SK-N-SH treated with all-trans-retinoic acid at 6 μM for 48 hours (cell line): ENCODE results near the gene ALB.

Experiments
- ATAC-seq: fragments of 200-7000 bp; cut with Tn5 transposase; 3 replicates; pipeline ENCODE4 v1.9.1; 2020; ENCODE audit warnings: mild to moderate bottlenecking, moderate library complexity
- ARNTL ChIP-seq: fragments of 450-650 bp; formaldehyde crosslinking; IDR thresholded peaks from 2 replicates; pipeline ENCODE4 v1.5.0; 2020; ENCODE audit warnings: low read depth, mild to moderate bottlenecking, moderate library complexity, borderline replicate concordance
- BACH2 ChIP-seq: fragments of 250-450 bp; sonication (Bioruptor Pico); IDR thresholded peaks from 2 replicates; pipeline ENCODE4 v1.9.0; 2021; ENCODE audit warnings: mild to moderate bottlenecking, borderline replicate concordance
- CSDC2 ChIP-seq: fragments of 250-450 bp; sonication (Bioruptor Pico); IDR thresholded peaks from 2 replicates; pipeline ENCODE4 v1.5.0; 2020; ENCODE audit warnings: mild to moderate bottlenecking, moderate library complexity
- CSRNP3 ChIP-seq: fragments of 250-450 bp; sonication (Bioruptor Pico); IDR thresholded peaks from 2 replicates; pipeline ENCODE4 v1.5.1; 2021; ENCODE audit warnings: mild to moderate bottlenecking, moderate library complexity
- ESRRG ChIP-seq: fragments of 250-450 bp; sonication (Bioruptor Pico); IDR thresholded peaks from 2 replicates; pipeline ENCODE4 v1.6.1; 2021; ENCODE audit warnings: mild to moderate bottlenecking
- GLIS3 ChIP-seq: fragments of 250-450 bp; sonication (Bioruptor Pico); IDR thresholded peaks from 2 replicates; pipeline ENCODE4 v1.5.0; 2020; ENCODE audit warnings: mild to moderate bottlenecking, moderate library complexity
- ISL1 ChIP-seq: fragments of 250-450 bp; sonication (Bioruptor Pico); IDR thresholded peaks from 2 replicates; pipeline ENCODE4 v2.1.2; 2022; ENCODE audit warnings: mild to moderate bottlenecking, moderate library complexity
- OSR1 ChIP-seq: fragments of 250-450 bp; sonication (Bioruptor Pico); IDR thresholded peaks from 2 replicates; pipeline ENCODE4 v1.8.0; 2022; ENCODE audit warnings: moderate library complexity, mild to moderate bottlenecking, inconsistent platforms
- PATZ1 ChIP-seq: fragments of 250-450 bp; sonication (Bioruptor Pico); IDR thresholded peaks from 2 replicates; pipeline ENCODE4 v1.8.0; 2020; ENCODE audit warnings: mild to moderate bottlenecking, moderate library complexity, borderline replicate concordance
- POU6F1 ChIP-seq: fragments of 250-450 bp; sonication (Bioruptor Pico); IDR thresholded peaks from 2 replicates; pipeline ENCODE4 v1.8.0; 2021; ENCODE audit warnings: low read depth, mild to moderate bottlenecking, moderate library complexity, borderline replicate concordance
- PPARA ChIP-seq: fragments of 250-450 bp; sonication (Bioruptor Pico); IDR thresholded peaks from 2 replicates; pipeline ENCODE4 v1.5.0; 2020; ENCODE audit warnings: mild to moderate bottlenecking, borderline replicate concordance
- RARB ChIP-seq: fragments of 250-450 bp; sonication (Bioruptor Pico); IDR thresholded peaks from 2 replicates; pipeline ENCODE4 v1.8.0; 2021; ENCODE audit warnings: mild to moderate bottlenecking, moderate library complexity
- SNAI2 ChIP-seq: fragments of 250-450 bp; sonication (Bioruptor Pico); IDR thresholded peaks from 2 replicates; pipeline ENCODE4 v1.5.0; 2020; ENCODE audit warnings: mild to moderate bottlenecking, moderate library complexity
- TCF4 ChIP-seq: fragments of 250-450 bp; sonication (Bioruptor Pico); IDR thresholded peaks from 2 replicates; pipeline ENCODE4 v1.8.0; 2021; ENCODE audit warnings: mild to moderate bottlenecking, moderate library complexity, borderline replicate concordance
- TOX ChIP-seq: fragments of 250-450 bp; sonication (Bioruptor Pico); IDR thresholded peaks from 2 replicates; pipeline ENCODE4 v1.8.0; 2021; ENCODE audit warnings: mild to moderate bottlenecking, moderate library complexity, borderline replicate concordance
- TSHZ2 ChIP-seq: fragments of 250-450 bp; sonication (Bioruptor Pico); IDR thresholded peaks from 2 replicates; pipeline ENCODE4 v1.5.0; 2020; ENCODE audit warnings: mild to moderate bottlenecking, moderate library complexity
- ZC3H10 ChIP-seq: fragments of 250-450 bp; sonication (Bioruptor Pico); IDR thresholded peaks from 2 replicates; pipeline ENCODE4 v1.5.1; 2021; ENCODE audit warnings: mild to moderate bottlenecking, moderate library complexity
- ZFP3 ChIP-seq: fragments of 250-450 bp; sonication (Bioruptor Pico); IDR thresholded peaks from 2 replicates; pipeline ENCODE4 v1.5.0; 2020; ENCODE audit warnings: mild to moderate bottlenecking, moderate library complexity
- ZFP30 ChIP-seq: fragments of 450-650 bp; formaldehyde crosslinking; IDR thresholded peaks from 2 replicates; pipeline ENCODE4 v1.5.0; 2022; ENCODE audit warnings: mild to moderate bottlenecking, moderate library complexity
- ZNF565 ChIP-seq: fragments of 450-650 bp; formaldehyde crosslinking; conservative IDR thresholded peaks from 2 replicates; pipeline ENCODE4 v1.5.0; 2020; ENCODE audit warnings: low read depth, mild to moderate bottlenecking, moderate library complexity
- ZNF70 ChIP-seq: fragments of 450-650 bp; formaldehyde crosslinking; IDR thresholded peaks from 2 replicates; pipeline ENCODE4 v1.5.0; 2020; ENCODE audit warnings: mild to moderate bottlenecking, moderate library complexity
- ZNF8 ChIP-seq: fragments of 450-650 bp; formaldehyde crosslinking; IDR thresholded peaks from 2 replicates; pipeline ENCODE4 v1.5.0; 2020; ENCODE audit warnings: mild to moderate bottlenecking, moderate library complexity

The ALB gene

DNA sequence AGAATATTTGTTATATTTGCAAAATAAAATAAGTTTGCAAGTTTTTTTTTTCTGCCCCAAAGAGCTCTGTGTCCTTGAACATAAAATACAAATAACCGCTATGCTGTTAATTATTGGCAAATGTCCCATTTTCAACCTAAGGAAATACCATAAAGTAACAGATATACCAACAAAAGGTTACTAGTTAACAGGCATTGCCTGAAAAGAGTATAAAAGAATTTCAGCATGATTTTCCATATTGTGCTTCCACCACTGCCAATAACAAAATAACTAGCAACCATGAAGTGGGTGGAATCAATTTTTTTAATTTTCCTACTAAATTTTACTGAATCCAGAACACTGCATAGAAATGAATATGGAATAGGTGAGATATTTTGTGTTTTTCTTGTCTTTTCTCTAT, 31.9 kb downstream of the ALB start, which contains the start of gene AFP:
TSS of gene AFP (plus strand) at position 238 of the 400 bp plus-strand sequence. CDS start at position 280, 42 bp downstream.
- no peak for TF ChIP-seq ESRRG (CRISPR knock-in tag)
- TF ChIP-seq ZFP3 (CRISPR knock-in tag) = no peak
- no peak for TF ChIP-seq ARNTL
- TF ChIP-seq POU6F1 (CRISPR knock-in tag) = no peak
- TF ChIP-seq ZC3H10 (CRISPR knock-in tag) = no peak
- no peak for TF ChIP-seq TOX
- TF ChIP-seq PATZ1 (CRISPR knock-in tag) = no peak
- no peak for TF ChIP-seq ZNF565
- no peak for TF ChIP-seq TCF4 (CRISPR knock-in tag)
- no peak for TF ChIP-seq CSDC2 (CRISPR knock-in tag)
- no peak for TF ChIP-seq PPARA (CRISPR knock-in tag)
- TF ChIP-seq CSRNP3 = no peak
- TF ChIP-seq RARB (CRISPR knock-in tag) = no peak
- TF ChIP-seq OSR1 (CRISPR knock-in tag) = no peak
- TF ChIP-seq BACH2 (CRISPR knock-in tag) = no peak
- no peak for TF ChIP-seq TSHZ2
- no peak for TF ChIP-seq ZNF8 (CRISPR knock-in tag)
- TF ChIP-seq ZNF70 (CRISPR knock-in tag) = no peak
- TF ChIP-seq GLIS3 (CRISPR knock-in tag) = no peak
- TF ChIP-seq, all 23 proteins: peak for 0
- ATAC-seq = no peak

- no peak for ATAC-seq
- TF ChIP-seq RARB (CRISPR knock-in tag) (no peak), PPARA (CRISPR knock-in tag) (no peak), ZNF70 (CRISPR knock-in tag) (no peak), OSR1 (CRISPR knock-in tag) (no peak), ZNF8 (CRISPR knock-in tag) (no peak), PATZ1 (CRISPR knock-in tag) (no peak), ARNTL (no peak), POU6F1 (CRISPR knock-in tag) (no peak), SNAI2 (CRISPR knock-in tag) (no peak), CSDC2 (CRISPR knock-in tag) (no peak), ZFP3 (CRISPR knock-in tag) (no peak), GLIS3 (CRISPR knock-in tag) (no peak), ZFP30 (no peak), TOX (no peak), ZC3H10 (CRISPR knock-in tag) (no peak), TSHZ2 (no peak), ESRRG (CRISPR knock-in tag) (no peak), ISL1 (CRISPR knock-in tag) (no peak), TCF4 (CRISPR knock-in tag) (no peak)
Observed at GRCh38 chr4:73436674-73437557, 32.8 kb downstream of the ALB start.
